Measurements from ENCODE around the gene RGS19.

Gene RGS19

DNA sequence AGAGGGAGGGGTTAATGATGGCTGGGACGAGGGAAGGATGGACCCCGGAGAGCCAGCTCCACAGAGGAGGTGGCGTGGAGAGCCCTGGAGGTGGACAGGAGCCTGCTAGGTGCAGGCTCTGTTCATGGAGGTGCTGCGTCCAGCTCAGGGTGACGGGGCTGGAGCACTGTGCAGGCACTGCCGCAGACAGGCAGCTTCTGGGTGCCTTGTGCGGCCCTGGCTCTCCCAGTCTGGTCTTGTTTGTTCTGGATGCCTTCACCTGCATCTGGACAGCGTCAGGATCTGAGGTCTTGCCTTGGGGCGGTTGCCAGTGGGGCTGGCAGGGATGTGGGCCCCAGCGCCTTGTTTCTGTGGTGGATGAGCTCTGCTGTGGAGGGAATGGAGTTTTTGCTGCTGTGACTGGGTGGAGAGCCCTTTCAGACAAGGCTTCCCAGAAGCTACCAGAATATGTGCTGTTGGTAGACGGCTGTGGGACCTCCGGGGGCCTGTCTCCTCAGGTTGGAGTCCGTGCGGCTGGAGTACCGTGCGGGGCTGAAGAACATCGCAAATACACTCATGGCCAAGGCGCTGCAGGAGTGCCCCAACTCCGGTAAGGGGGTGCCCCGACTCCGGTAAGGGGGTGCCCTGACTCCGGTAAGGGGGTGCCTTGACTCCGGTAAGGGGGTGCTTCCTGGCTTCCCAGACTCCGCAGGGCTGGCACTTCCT, 51.2 kb downstream of the RGS19 start:
- H3K27ac Mint-ChIP-seq = no peak overlapping the region
- H3K4me1 Mint-ChIP-seq = peaks cover 5% of the 10 kb centered on the region
- peaks cover 24% of the 10 kb centered on the region for H3K36me3 Mint-ChIP-seq (ENCODE audit: low read depth)
- H3K9me3 Mint-ChIP-seq = no peaks in the 10 kb centered on the region
- ATAC-seq = no peak
- H3K4me3 Mint-ChIP-seq = no peak overlapping the region
- no peak for DNase-seq
- no peaks in the 10 kb centered on the region for H3K27me3 Mint-ChIP-seq

DNA sequence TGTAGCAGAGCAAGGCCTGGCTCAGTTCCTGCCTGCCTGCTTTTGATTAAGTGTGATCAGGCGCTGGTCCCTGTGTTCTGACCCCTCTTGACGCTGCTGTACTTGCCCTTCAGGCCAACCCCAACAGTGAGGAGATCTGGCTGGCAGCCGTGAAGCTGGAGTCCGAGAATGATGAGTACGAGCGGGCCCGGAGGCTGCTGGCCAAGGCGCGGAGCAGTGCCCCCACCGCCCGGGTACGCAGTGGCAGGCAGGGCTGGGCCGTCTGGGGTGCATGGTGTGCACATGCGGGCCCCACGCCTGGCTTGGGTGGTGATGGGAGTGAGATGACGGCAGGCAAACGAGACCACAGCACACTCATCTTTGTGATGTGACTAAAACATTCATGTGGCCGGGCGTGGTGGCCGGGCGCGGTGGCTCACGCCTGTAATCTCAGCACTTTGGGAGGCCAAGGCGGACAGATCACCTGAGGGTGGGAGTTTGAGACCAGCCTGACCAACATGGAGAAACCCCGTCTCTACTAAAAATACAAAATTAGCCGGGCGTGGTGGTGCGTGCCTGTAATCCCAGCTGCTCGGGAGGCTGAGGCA, 53.4 kb downstream of the RGS19 start:
- no peaks in the 10 kb centered on the region for H3K9me3 Mint-ChIP-seq
- no peaks in the 10 kb centered on the region for H3K27me3 Mint-ChIP-seq
- H3K4me3 Mint-ChIP-seq = no peak overlapping the region
- DNase-seq (no peak), ATAC-seq (no peak)
- peaks cover 22% of the 10 kb centered on the region for H3K36me3 Mint-ChIP-seq (ENCODE audit: low read depth)
- H3K4me1 Mint-ChIP-seq = no peaks in the 10 kb centered on the region
- H3K27ac Mint-ChIP-seq = no peak overlapping the region

DNA sequence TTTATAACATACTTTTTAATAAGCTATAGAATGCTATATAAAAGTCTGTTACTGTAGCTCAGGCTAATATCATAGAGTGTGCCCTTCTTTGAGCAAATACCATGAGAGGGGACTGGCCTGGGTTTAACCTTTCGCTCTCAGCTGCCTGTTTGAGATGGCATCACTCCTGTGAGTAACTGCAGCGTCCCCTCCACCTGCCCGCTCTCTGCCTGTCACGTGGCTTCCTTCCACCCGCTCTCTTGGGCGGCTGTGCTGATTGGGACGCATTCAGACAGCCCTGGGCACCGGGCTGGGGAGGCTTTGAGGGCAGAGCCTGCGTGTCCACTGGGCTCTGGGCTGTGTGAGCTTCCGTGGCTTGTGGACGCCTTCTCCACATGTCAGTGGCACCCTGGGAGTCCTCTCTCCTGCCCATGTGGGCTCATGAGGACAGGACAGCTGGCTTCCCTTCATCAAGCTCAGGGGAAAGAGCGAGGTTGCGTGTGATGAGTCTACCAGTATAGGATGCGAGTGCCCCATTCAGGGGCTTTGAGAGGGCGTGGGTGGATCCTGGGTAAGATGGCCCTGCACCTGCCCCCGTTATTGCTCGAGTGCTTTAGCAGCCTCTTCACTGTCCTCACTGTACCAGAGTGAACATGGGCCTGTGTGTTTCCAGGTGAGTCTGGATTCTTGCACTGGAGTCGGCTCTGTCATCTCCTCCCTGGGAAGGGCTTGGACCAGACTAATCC, 54.1 kb downstream of the RGS19 start:
- Mint-ChIP-seq H3K9me3 (no peaks in the 10 kb centered on the region), H3K4me1 (no peaks in the 10 kb centered on the region), H3K27ac (no peak overlapping the region), H3K4me3 (no peak overlapping the region), H3K36me3 (ENCODE audit: low read depth) (peaks cover 22% of the 10 kb centered on the region), H3K27me3 (no peaks in the 10 kb centered on the region)
- ATAC-seq = no peak
- no peak for DNase-seq

DNA sequence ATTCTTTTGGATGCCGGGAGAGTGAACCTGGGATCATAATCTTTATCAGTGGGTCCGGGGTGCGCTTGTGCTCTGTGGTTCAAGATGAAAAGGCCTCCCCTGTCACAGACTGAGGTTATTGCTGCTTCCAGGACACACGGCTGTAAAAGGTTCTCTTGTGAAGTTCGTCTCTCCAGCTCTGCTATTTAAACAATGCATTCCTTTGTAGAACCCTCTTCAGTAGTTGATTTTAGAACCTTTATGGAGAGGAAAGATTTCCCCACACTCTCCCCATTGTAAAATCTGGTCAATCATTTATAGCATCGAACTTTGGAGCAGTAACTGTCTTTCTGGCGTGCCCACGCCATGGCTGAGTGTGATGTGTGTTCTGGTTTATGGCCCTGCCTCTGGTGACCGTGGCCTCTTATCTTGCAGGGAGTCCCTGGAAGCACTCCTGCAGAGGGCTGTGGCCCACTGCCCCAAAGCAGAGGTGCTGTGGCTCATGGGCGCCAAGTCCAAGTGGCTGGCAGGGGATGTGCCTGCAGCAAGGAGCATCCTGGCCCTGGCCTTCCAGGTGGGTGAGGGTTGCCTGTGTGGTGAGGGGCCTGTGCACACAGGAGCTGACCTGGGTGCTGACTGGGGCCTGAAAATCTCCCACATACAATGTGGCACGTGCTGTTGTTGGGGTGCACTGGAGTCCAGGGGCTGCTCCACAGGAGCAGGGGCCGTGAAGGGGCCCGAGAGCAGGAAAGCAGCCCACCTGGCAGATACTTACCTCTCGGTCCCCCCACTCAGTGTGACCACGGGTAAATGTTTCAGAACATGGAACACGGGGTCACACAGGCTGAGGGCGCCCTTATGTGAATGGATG, 55.0 kb downstream of the RGS19 start:
- ATAC-seq (no peak), DNase-seq (no peak)
- Mint-ChIP-seq H3K36me3 (ENCODE audit: low read depth) (peaks cover 25% of the 10 kb centered on the region), H3K27ac (no peak overlapping the region), H3K4me3 (no peak overlapping the region), H3K27me3 (no peaks in the 10 kb centered on the region), H3K4me1 (peaks cover 5% of the 10 kb centered on the region), H3K9me3 (no peaks in the 10 kb centered on the region)

DNA sequence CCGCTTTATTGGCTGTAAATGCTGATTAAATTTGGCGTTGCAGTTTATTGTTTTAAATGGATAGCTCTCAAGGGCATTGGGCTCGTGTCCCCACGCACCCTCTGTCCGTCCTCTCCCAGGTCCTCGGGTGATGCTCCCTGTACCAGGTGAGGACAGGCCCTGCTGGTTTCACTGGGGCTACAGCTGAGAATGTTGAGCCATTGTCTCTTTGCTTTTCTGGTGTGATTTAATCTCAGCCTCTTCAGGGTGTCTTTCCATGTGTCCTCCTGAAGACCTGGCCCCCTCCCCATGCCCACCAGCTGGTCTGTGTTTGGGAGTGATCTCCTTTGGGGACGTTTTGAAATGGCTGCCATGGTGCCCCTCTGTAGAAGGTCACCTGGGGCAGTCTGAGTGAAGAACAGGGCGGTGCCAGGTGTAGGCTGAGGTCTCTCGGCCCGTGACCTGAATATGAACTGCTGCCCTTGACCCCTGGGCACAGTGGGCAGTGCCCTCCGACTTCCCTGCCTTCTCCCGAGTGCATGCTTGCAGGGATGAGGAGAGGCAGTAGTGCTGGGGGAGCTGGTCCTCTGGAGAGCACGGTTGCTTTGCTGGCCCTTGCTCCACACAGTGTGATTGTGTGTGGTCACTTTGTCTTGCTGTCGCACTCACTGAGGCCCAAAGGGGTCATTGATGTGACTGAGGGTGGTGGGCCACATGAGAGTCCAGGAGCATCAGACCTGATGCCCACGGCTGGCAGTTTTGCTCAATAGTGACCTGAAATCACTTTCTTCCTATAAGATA, 55.8 kb downstream of the RGS19 start:
- Mint-ChIP-seq H3K4me1 (peaks cover 5% of the 10 kb centered on the region), H3K4me3 (no peak overlapping the region), H3K36me3 (ENCODE audit: low read depth) (peaks cover 26% of the 10 kb centered on the region), H3K27ac (no peak overlapping the region), H3K9me3 (no peaks in the 10 kb centered on the region), H3K27me3 (no peaks in the 10 kb centered on the region)
- no peak for DNase-seq
- no peak for ATAC-seq
